Measurements from ENCODE around the gene ZMAT3.
"Not testable (repeated sequence)": the region's sequence is repeated elsewhere in the genome, so short reads cannot be mapped to it uniquely, and the experiment has no call there.

ZMAT3 gene

DNA sequence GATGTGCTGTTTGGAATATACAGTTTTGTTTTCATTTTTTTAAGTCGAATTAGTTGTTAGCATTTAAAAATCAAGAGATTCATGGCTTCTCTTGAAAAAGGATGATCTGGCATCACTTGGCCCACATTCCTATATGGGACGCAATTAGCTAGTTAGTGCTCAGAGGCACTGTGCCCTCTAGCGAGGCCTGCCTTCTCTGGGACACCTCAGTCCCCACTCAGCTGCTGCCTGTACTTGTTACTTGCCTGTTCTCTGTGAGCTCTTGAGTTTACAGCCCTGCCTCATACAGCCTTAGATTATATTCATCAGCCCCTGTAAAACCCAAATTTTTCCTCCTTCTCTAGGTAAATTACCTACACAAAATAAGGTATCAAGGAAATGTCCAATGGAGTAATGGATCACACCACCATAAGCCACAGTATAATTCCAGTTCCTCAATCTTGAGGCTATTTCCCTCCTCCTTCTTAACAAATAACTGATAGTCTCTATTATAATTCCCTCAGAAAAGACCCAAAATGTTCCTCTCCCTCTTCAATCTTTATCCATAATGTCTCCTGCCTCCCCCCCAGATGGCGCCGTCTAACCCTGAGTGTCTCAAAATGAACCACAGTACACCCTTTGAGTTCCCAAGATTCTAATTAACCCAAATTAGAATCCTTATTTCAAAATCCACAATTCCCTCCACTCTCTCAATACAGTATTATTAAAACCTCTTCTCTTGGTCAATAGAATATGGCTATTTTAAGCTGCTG, 2.7 kb downstream of the ZMAT3 start:
- peak; percentile 39 for DNase-seq (ENCODE audit: low spot score)

DNA sequence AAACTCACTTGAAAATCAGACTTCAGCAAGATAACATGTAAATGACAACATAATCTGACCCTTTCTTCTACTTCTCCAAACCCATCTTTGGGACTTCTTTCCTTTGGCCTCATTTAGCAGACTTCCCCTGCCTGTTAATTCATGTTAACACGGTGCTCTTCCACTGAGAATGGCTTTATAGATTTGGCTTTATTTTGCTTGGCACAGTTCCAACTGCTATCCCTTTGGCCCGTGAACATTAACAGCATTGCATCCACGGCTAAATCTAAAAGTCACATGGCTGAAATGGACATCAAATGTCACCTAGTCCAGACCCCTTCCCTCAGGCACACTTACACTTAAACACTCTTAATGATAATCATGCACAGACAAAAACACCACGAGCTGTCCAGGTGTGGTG, 3.8 kb downstream of the ZMAT3 start:
- no peak for DNase-seq (ENCODE audit: low spot score)

DNA sequence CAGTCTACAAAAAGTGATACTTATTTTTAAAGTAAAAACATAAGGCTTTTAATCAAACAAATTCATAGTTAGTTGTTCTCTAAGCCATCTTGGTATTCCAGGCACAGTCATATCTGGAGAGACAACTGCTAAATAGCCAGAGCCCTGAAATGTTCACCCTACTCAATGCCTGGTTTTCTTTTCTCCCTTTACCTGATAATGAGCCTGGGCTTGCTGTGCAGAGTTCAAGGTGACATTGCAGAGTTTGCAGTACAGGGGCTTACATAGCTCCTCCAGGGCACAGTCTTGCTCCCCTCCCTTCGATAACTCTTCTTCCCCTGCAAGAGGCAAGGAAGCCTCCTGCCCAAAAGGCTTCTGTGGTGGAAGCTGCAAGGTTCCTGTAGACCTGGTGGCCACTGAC, 4.3 kb downstream of the ZMAT3 start:
- no peak for DNase-seq (ENCODE audit: low spot score)

DNA sequence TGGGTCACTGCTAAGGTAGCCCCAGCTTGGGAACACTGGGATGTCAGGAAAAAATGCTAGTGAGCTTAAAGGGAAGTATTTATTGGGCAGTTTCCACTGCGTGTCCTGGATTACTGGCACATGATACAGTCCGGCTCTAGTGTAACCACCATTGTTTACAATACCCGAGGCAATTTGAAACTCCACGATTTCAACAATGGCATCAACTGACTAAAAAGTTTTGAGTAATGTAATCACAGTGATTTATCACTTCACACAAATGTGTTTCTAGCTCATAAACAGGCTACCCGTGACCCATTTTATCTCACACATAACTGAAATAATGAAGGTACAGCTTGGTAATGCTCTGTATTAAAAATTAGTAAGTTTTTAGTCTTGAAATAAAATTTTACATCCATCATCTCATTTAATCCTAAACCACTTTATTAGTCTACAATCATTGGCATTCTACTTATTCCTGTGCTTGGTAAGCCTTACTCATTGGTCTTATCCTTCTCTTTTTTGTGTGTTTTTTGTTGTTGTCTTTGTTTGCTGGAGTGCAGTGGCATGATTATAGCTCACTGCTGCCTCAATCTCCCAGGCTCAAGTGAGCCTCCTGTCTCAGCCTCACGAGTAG, 7.6 kb downstream of the ZMAT3 start:
- DNase-seq (ENCODE audit: low spot score), result no peak

DNA sequence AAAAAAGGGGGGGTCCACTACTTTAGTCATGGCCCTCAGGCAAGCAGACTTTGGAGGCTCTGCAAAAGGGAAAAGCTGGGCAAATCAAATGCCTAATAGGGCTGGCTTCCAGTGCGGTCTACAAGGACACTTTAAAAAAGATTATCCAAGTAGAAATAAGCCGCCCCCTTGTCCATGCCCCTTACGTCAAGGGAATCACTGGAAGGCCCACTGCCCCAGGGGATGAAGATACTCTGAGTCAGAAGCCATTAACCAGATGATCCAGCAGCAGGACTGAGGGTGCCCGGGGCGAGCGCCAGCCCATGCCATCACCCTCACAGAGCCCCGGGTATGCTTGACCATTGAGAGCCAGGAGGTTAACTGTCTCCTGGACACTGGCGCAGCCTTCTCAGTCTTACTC, 15.3 kb downstream of the ZMAT3 start:
- DNase-seq (ENCODE audit: low spot score), result no peak

DNA sequence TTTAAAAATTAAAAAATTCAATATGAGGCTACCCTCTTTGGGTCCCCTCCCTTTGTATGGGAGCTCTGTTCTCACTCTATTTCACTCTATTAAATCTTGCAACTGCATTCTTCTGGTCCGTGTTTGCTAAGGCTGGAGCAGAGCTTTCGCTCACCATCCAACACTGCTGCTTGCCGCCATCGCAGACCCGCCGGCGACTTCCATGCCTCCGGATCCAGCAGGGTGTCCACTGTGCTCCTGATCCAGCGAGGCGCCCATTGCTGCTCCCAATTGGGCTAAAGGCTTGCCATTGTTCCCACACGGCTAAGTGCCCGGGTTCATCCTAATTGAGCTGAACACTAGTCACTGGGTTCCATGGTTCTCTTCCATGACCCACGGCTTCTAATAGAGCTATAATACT, 17.0 kb downstream of the ZMAT3 start:
- not testable (repeated sequence) for DNase-seq (ENCODE audit: low spot score)

DNA sequence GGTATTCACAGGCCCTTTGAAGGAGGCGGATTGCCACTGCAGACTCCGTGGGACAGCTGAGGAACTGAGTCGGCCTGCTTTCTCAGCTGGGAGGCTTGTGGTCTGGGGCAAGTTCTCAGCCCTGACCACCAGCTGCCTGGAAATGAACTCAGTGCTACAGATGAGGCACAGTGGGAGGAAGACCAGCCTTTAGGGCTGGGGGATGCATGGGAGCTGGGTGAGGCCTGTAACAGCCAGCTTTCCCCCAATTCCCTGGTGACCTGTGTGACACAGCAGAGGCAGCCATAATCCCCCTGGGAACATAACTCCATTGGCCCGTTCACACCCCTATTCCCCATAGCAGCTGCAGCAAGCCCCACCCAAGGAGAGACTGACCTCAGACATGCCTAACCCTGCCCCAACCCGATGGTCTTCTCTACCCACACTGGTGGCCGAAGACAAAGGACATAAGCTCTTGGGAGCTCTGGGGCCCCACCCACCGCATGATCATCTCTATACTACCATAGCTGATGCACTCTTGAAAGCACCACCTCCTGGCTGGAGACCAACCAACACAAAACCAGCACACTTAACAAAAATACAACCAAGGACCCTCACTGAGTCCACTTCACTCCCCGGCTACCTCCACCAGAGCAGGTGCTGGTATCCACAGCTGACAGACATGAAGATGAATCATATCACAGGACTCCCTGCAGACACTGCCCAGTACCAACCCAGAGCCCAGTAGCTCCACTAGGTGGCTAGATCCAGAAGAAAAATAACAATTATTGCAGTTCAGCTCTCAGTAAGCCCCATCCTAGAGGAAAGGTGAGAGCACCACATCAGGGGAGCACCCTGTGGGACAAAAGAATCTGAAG, 24.9 kb downstream of the ZMAT3 start:
- DNase-seq (ENCODE audit: low spot score), result no peak

DNA sequence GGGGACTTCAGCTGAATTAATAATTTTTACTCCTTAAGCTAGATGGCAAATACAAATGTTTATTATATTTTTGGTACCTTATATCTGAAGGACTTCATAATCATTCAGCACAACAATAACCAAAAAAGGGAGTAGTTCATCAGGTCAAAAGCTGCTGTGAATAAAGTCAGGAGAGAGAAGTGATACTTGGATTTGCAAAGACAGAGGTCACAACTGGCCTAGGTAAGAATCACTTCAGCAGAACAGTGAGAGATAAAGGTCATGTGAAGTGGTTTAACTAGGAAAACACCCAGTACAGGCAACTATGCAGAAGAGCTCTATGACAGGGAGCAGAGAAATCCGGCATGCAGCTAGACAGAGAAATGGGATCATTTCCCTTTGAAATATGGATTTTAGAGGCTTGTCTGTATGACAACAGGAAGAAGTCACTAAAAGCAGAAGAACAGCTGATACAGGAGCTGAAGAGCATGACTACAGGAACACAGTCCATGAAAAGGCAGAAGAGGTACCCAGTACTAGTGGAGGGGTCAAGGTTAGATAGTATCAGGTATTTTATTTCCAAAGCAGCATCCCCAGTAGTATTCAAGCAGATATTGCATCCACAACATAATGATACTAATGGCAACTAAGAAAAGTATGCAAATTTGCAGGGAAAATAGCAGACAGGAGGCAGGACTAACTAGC, 25.7 kb downstream of the ZMAT3 start:
- DNase-seq (ENCODE audit: low spot score), result no peak

DNA sequence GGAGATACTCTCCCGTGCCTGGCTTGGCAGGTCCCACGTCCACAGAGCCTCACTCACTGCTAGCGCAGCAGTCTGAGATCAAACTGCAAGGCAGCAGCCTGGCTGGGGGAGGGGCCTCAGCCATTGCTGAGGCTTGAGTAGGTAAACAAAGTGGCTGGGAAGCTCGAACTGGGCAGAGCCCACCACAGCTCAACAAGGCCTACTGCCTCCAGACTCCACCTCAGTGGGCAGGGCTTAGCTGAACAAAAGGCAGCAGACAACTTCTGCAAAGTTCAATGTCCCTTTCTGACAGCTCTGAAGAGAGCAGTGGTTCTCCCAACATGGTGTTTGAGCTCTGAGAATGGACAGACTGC, 32.7 kb downstream of the ZMAT3 start:
- DNase-seq (ENCODE audit: low spot score), result not testable (repeated sequence)

DNA sequence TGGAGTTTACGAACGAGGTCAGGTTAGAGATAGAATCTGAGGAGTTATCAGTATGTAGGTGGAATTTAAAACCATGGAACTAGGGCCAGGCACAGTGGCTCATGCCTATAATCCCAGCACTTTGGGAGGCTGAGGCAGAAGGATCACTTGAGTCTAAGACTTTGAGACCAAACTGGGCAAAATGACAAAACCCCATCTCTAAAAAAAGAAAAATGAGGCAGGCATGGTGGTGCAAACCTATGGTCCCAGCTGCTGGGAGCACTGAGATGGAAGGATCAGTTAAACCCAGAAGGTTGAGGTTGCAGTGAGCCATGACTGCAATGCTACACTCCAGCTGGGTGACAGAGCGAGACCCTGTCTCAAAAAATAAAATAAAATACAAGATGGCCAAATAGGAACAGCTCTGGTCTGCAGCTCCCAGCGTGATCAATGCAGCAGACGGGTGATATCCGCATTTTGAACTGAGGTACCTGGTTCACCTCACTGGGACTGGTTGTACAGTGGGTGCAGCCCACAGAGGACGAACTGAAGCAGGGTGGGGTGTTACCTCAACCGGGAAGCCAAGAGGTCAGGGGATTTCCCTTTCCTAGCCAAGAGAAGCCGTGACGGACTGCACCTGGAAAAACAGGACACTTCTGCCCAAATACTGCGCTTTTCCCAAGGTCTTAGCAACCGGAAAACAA, 33.3 kb downstream of the ZMAT3 start:
- DNase-seq (ENCODE audit: low spot score), result no peak

DNA sequence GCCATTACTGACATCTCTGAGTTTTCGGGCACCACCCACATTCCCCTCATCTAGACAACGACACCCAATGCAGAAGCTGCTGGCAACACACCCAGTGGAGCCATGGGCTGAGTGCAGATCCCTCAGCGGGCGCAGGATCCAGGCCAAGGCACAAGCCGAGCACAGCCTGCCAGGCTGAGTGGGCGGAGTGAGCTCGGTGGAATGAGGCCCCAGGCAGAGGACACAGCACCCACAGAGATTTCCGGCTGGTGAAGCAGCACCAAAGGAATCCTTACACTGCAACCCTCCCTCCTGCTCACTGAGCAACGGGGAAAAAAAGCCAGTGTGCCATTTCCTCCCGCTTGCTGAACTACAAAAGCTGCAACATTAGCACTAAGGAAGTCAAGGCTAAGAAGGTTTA, 34.3 kb downstream of the ZMAT3 start:
- DNase-seq (ENCODE audit: low spot score), result peak; percentile 84

DNA sequence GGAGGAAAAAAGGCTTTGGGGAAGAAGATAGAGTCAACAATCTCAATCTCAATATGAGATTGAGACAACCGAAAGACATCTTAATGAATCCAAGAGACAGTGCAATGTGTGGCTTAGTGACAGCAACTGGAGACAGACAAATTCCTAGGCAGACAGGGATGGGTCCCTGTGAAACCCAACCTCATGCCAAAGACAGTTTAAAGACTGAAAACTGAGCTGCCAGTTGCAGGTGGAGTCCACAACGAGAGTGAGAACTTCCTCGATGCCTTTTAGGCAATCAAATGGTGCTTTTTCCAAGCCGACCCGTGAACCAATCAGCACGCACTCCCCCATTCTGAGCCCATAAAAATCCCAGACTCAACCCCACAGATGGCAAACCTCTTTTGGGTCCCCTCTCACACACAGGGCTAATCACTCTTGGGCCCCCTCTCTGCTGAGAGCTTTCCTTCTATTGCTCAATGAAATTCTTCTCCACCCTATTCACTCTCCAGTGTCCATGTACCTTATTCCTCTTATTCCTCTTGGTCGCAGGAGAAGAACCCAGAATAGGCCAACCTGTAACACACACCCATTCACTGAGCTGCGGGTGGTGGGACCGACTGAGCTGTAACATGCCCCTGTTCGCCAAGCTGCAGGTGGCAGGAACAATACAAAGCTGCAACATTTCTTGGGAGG, 34.8 kb downstream of the ZMAT3 start:
- no peak for DNase-seq (ENCODE audit: low spot score)

DNA sequence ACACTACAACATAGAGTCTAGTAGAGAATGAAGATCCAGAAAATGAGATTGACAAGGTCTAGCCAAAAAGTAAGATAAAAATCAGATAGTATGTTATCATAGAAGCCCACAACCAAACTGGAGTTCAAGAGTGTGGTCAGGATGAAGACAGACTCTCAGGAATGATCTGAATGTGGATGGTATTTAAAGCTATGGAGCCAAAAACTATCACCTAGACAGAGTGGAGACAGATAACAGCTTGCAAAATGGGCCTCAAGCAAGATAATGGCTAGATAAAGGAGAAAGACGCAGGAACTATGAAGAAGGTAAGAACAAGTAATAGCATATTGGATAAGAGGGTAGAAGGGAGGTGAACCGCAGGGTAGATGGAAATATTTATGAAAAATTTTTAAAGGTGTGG, 35.4 kb downstream of the ZMAT3 start:
- peak; percentile 30 for DNase-seq (ENCODE audit: low spot score)

DNA sequence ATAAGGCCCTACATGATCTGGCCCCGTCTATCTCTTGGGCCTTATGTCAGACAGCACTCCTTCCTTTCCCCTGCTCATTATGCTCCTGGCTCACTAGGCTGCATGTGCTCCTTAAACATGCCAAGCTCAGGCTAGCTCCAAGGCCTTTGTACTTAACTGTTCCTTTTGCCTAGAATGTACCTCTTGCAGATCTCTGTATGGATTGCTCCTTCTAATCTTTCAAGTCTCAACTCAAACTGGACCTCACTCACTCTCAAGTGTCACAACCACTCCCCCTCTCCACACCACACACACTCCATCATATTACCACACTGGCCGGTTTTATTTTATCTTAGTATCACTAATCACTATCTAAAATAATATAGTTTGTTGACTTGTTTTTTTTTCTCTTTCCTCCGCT, 36.4 kb downstream of the ZMAT3 start:
- DNase-seq (ENCODE audit: low spot score), result no peak

DNA sequence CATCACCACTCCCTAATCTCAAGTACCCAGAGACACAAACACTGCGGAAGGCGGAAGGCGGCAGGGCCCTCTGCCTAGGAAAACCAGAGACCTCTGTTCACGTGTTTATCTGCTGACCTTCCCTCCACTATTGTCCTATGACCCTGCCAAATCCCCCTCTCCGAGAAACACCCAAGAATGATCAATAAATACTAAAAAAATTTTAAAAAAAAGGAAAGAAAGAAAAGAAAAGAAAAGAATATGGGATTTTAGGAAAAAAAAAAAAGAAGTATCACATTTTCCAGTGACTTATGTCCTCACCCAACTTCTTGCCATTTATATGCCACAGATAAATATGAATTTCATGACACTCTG, 38.3 kb downstream of the ZMAT3 start:
- not testable (repeated sequence) for DNase-seq (ENCODE audit: low spot score)

DNA sequence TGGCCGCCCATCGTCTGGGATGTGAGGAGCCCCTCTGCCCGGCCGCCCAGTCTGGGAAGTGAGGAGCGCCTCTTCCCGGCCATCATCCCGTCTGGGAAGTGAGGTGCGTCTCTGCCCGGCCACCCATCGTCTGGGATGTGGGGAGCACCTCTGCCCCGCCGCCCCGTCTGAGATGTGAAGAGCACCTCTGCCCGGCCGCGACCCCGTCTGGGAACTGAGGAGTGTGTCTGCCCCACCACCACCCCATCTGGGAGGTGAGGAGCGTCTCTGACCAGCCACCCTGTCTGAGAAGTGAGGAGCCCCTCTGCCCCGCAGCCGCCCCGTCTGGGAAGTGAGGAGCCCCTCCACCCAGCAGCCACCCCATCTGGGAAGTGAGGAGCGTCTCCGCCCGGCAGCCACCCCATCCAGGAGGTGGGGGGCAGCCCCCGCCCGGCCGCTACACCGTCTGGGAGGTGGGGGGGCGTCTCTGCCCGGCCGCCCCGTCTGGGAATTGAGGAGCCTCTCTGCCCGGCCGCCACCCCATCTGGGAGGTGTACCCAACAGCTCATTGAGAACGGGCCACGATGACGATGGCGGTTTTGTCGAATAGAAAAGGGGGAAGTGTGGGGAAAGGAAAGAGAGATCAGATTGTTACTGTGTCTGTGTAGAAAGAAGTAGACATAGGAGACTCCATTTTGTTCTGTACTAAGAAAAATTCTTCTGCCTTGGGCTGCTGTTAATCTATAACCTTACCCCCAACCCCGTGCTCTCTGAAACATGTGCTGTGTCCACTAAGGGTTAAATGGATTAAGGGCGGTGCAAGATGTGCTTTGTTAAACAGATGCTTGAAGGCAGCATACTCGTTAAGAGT, 38.9 kb downstream of the ZMAT3 start:
- DNase-seq (ENCODE audit: low spot score), result not testable (repeated sequence)

DNA sequence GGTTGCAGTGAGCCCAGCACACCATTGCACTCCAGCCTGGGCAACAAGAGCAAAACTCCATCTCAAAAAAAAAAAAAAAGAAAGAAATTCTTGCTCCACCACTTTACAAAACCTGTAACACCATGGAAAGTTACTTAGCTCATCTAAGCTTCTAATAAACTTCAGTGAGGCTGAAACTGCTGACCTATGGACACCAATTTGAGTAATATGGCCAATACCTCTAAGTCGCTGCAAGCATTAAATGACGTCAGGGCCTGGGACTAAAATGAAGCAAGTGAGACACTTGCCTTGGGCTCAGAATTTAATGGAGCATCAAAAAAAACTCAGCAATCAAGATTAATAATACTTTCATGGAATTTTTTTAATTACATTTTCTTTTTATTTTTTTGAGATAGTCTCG, 42.5 kb downstream of the ZMAT3 start:
- DNase-seq (ENCODE audit: low spot score), result no peak

DNA sequence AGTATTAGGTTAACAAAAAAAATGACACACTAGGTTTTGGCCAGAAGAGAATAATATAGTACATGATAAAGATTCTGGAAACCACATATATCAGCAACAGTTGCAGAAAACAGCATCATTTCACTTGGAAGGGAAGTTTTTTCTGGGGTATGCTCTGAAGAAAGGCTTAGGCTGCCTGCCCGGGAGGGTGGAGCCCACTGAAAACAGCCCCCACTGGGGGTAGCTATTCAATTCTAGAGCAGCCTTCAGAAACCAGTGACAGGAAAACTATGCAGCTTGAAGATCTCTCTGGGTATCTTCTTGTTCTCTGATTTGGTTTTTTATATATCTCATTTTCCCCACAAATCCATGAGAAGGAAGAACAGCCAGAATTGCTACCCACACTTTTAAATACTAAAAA, 43.2 kb downstream of the ZMAT3 start:
- no peak for DNase-seq (ENCODE audit: low spot score)

DNA sequence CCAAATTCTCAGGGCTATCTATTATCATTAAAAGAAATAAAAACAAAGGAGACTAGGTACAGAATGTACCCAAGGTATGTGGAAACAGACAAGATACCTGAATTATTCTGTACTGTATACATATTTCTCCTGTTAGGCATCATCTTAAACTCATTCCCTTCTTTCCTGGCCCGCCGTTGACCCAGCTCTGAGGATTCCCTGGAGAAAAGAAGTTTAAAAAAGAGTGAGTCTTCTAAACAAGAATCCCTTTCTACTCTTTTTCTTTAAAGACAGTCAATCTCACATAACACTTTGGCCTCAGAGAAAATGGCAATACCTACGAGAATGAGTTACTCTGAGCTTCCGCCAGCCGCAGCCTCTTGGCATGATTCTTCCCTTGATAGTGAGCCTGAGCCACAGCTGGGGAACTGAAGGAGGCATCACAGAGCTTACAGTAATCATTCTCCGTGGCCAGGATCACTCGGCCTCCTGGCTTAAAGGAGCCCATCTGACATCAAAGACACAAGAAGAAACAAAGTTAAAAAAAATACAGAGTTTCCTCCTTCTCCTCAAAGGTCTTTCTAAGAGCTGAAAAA, 44.2 kb downstream of the ZMAT3 start:
- DNase-seq (ENCODE audit: low spot score), result no peak

DNA sequence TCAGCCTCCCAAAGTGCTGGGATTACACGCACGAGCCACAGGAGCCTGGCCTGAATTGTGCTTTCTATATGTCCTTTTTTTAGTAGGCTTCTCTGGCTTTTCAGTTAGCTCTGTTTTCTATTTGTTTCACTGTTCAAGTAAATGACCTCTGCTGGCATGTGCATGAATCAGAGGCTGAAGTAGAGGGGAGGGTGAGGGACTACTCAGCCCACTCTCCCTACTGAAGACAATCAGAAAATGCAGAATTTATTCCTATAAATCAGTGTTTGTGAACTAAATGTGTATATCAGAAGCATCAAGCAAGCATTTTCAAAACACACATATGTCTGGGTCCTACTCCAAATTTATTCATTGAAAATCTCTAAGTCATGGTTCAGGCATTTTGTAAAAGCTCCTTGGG, 45.0 kb downstream of the ZMAT3 start:
- DNase-seq (ENCODE audit: low spot score), result no peak
